Neuron (in vitro differentiated cells): ENCODE measurements around the gene PLAC8.
A peak's percentile ranks its signal among the peaks of the same experiment; 100 is the strongest.
"Not testable (repeated sequence)": the region's sequence is repeated elsewhere in the genome, so short reads cannot be mapped to it uniquely, and the experiment has no call there.

Source experiments
- H2AFZ ChIP-seq: one replicate; pipeline ENCODE4 v1.6.1; 2013; ENCODE audit warnings: low read depth, mild to moderate bottlenecking, inconsistent platforms, low read length, moderate library complexity
- H3K27me3 ChIP-seq: one replicate; pipeline ENCODE4 v1.6.1; 2013; ENCODE audit warnings: low read length; ENCODE audit not compliant: insufficient read depth
- H3K36me3 ChIP-seq: one replicate; pipeline ENCODE4 v1.6.1; 2013; ENCODE audit warnings: low read length; ENCODE audit not compliant: insufficient read depth
- H3K4me1 ChIP-seq: one replicate; pipeline ENCODE4 v1.6.1; 2013; ENCODE audit warnings: low read length; ENCODE audit not compliant: insufficient read depth
- H3K4me3 ChIP-seq: 2 replicates; pipeline ENCODE4 v1.5.1; 2013; ENCODE audit warnings: mild to moderate bottlenecking, low read length, moderate library complexity
- H3K9me3 ChIP-seq: one replicate; pipeline ENCODE4 v1.6.1; 2013; ENCODE audit warnings: low read length

Gene PLAC8

DNA sequence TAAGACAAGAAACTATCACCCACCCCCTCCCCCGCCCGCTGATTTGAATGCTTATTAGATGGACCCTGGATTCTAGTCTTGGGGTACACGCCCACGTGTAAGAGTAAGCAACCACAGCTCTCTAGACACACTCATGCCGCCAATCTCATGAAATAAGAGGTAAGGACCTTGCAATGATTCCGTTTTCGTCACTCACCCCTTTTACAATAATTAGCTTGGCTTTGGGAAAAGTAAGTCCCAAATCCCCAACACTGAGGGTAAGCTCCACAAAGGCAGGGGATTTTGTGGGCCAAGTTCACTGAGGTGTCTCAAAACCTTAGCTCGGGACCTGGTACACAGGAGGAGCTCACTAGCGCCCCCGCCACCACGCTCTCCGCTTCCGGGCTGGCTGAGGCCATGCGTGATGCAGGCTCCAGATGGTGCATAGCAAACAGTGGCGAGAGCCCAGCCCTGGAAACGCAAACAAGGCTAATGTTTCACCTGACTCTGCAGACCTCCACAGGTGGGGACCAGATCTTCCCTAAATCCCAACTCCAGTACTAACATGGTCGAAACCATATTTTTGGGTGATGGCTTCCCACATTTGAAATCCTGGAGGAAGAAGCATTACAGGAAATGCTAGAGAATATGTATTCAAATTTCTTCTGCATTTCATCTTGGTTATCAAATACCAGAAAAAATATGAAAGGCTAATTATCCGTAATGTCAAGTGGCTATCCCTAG lies 4.1 kb downstream of the PLAC8 start:
- H3K4me1 ChIP-seq: peaks cover 4% of the 10 kb centered on the region
- H3K4me3 ChIP-seq: peak overlapping the region; percentile 27
- peaks cover 26% of the 10 kb centered on the region for H3K27me3 ChIP-seq
- no peaks in the 10 kb centered on the region for H3K36me3 ChIP-seq
- peak overlapping the region; percentile 77 for H2AFZ ChIP-seq
- no peaks in the 10 kb centered on the region for H3K9me3 ChIP-seq

DNA sequence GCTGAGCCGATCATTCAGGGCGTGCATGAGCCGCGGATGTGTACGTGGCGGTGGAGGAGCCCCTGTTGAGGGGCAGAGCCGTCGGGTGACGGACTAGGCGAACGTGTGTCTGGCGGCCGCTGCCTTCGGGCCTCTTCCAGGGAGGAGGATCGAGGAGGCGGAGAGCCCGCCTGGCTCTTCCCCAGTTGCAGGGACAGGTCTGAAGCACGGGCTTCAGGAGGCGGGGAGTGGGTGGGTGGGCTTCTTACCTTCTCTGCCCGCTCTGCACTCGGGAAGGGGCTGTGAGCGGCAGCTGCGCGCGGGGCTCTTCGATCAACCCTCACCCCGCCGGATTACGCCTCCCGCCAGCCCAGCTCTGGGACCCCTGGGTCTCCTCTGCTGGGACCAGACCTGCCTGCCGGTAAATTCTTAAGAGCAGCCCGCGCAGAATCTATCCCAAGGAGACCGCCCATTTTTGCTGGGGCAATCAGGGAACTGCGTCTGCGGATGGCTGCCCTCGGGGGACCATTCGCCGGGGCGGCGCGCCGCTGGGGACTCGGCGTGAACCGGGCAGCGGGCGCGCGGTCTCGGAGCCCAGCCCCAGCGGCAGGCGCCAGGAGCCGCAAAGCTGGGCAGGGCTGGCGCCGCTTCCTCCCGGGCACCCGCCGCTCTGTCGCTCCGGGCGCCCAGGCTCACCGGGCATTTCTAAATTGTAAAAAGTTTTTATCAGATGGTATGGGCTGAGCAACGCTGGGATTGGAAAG lies 4.9 kb downstream of the PLAC8 start:
- peaks cover 26% of the 10 kb centered on the region for H3K27me3 ChIP-seq
- H3K4me3 ChIP-seq: peak overlapping the region; percentile 27
- no peaks in the 10 kb centered on the region for H3K36me3 ChIP-seq
- H3K4me1 ChIP-seq: peaks cover 4% of the 10 kb centered on the region
- H2AFZ ChIP-seq: peak overlapping the region; percentile 77
- no peaks in the 10 kb centered on the region for H3K9me3 ChIP-seq

DNA sequence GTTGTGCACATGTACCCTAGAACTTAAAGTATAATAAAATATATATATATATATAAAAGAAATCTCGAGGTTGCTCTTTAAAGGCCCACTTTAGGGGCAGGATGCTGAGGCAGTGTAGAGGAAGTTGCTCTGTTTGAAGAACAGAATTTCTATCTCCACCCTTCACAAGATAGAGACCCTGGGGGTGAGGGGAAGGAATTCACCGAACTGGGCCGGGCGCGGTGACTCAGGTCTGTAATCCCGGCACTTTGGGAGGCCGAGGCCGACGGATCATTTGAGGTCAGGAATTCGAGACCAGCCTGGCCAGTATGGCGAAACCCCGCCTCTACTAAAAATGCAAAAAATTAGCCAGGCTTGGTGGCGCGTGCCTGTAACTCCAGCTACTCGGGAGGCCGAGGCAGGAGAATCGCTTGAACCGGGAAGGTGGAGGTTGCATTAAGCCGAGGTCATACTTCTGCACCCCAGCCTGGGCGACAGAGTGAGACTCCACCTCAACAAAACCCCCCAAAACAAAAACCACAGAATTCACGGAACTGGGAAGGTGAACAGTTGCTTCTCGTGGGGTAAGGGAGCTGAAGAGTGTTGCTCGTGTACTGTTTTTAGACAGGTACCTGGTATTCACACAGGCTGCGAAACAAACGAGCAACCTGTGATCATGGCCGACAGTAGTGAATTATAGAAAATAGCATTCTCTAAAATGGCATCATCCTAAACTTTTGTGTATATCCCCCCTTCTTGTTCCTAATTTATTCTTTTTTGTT lies 6.2 kb downstream of the PLAC8 start:
- H3K9me3 ChIP-seq: no peaks in the 10 kb centered on the region

DNA sequence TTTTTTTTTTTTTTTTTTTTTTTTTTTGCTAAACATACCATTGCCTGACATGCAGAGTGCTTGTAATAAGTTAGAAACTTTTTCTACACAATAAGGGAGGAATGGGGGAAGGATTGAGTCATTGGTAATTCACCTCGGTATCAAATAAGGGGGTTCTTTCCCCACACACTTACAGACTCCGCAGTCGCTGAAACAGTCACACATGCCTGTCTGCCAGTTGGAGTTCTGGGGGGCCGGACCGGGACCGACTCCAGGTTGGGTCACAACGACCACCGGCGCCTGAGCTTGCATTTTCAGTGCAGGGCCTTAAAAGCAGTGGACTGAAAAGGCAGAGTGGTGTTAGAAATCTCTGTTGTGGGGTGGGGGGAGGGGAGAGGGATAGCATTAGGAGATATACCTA lies 6.9 kb downstream of the PLAC8 start:
- Histone ChIP-seq H3K9me3 (no peaks in the 10 kb centered on the region), H3K4me1 (peaks cover 4% of the 10 kb centered on the region), H3K36me3 (no peaks in the 10 kb centered on the region), H3K27me3 (peaks cover 26% of the 10 kb centered on the region), H3K4me3 (no peak overlapping the region), H2AFZ (no peak overlapping the region)

More for the DNA sequence above, 6.2 kb downstream of the PLAC8 start:
- Histone ChIP-seq H3K4me3 (no peak overlapping the region), H2AFZ (no peak overlapping the region), H3K4me1 (peaks cover 4% of the 10 kb centered on the region), H3K36me3 (no peaks in the 10 kb centered on the region), H3K27me3 (peaks cover 26% of the 10 kb centered on the region)

DNA sequence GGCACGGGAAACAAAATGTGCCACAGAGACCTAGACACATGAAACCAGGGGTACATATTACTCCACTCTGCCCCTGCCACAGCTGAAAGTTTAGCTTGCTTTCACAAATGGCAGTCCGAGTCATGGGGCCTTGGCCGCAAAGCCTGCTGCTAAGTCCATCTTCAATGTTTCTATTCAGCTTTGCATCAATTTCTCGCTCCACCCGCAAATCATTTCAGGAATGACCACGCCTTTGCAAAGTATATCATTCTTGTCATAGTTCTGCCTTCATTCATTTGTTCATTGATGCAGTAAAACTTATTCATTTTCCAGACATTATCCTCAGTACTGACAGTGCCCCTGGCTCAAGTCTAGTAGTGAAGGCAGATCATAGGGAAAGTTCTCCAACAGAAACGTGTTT lies 9.5 kb downstream of the PLAC8 start:
- Histone ChIP-seq H3K4me1 (no peaks in the 10 kb centered on the region), H2AFZ (no peak overlapping the region), H3K36me3 (no peaks in the 10 kb centered on the region), H3K4me3 (no peak overlapping the region), H3K27me3 (peaks cover 20% of the 10 kb centered on the region), H3K9me3 (no peaks in the 10 kb centered on the region)

DNA sequence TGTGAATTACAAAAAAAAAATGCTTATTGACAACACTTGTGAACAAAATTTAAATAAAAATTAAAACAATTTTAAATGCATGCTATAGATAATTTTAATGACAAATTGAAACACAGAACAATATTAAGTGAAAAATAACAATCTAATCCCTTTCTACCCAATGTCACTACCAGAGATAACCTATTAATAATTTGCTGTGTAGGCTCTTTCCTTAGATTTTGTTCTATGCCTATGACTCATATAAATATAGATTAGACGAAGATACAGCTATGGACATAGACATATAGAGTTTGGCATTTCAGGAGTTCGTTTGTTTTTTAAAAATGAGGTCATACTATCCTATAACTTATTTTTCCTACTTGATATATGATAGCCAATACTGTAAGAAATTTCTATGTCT lies 18.1 kb downstream of the PLAC8 start:
- Histone ChIP-seq H3K4me3 (no peak overlapping the region), H3K4me1 (no peaks in the 10 kb centered on the region), H3K9me3 (no peaks in the 10 kb centered on the region), H3K27me3 (peaks cover 19% of the 10 kb centered on the region), H2AFZ (no peak overlapping the region), H3K36me3 (no peaks in the 10 kb centered on the region)

DNA sequence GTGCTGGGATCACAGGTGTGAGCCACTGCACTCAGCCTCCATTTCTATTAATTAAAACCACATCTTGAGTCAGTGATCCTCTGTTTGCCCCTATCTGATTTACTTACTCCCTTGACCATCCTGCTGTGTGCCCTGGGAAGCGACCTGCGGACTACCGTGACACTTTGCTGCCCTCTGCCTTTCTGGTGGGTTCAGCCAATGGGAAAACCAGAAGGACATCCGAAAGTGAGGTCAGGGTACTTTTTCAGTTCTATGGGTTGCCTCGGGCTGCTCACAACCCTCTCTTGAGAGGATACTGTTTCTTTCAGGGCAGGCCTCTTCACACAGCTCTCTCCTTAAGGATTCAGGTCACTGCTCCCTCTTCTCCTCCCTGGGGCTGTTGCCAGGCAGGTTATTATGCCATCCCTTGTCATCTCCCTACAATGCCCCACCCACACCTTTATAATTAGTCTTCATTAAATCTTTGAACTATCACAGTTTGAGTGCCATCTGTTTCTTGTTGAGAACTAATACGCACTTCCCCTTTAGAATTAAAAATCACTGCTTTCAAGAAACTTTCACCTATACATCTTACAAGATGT lies 21.4 kb downstream of the PLAC8 start:
- H3K4me1 ChIP-seq: no peaks in the 10 kb centered on the region
- no peak overlapping the region for H2AFZ ChIP-seq
- H3K27me3 ChIP-seq: peaks cover 19% of the 10 kb centered on the region
- no peak overlapping the region for H3K4me3 ChIP-seq
- no peaks in the 10 kb centered on the region for H3K36me3 ChIP-seq
- H3K9me3 ChIP-seq: no peaks in the 10 kb centered on the region

DNA sequence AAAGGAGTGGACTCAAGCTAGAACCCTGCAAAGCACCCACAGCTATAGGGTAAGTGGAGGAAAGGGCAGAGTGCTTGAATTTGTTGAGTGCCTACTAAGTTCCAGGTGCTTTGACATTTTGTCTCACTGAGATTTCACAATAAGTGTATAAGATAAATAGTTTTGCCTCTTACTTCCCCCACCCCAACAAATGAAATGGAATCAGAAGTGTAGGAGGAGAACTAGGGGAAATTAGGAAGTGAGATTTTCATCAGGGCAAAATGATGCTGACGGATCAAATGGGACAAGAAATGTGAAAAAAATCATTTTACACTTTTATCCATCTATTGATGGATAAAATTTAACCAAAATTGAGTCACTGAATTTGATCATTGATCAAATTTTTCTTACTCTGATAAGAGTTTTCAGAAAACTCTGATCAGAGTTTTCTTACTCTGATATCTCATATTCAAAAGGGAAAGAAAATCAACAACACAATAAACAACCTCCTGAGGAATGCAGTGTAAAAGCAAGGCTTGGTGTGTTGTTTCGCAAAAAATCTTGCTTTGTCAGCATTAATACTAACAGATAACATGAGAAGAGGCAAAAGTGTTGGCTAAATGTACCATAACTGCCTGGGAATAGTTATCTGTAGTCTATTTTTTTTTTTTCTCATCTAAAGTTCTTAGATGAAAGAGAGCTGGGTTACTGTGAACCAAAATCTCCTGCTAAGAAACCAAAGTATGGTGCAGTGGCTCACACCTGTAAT lies 24.9 kb downstream of the PLAC8 start:
- no peak overlapping the region for H2AFZ ChIP-seq
- no peak overlapping the region for H3K4me3 ChIP-seq
- no peaks in the 10 kb centered on the region for H3K4me1 ChIP-seq
- peaks cover 10% of the 10 kb centered on the region for H3K27me3 ChIP-seq
- H3K9me3 ChIP-seq: no peaks in the 10 kb centered on the region
- H3K36me3 ChIP-seq: no peaks in the 10 kb centered on the region

DNA sequence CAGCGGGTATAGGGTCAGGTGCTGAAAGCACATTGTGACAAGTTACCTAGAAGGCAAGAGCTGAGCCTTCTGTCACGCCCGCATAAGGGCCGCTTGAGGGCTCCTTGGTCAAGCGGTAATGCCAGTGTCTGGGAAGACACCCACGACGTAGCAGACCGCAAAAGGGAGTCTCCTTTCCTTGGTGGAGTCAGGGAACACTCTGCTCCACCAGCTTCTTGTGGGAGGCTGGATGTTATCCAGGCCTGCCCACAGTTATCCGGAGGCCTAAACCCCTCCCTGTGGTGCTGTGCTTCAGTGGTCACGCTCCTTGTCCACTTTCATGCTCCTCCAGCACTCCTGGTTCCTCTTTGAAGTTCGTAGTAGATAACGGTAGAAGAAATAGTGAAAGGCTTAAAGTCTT lies 29.6 kb downstream of the PLAC8 start:
- H3K9me3 ChIP-seq, H3K36me3 ChIP-seq, H3K27me3 ChIP-seq, H2AFZ ChIP-seq, H3K4me1 ChIP-seq, H3K4me3 ChIP-seq: not testable (repeated sequence)

DNA sequence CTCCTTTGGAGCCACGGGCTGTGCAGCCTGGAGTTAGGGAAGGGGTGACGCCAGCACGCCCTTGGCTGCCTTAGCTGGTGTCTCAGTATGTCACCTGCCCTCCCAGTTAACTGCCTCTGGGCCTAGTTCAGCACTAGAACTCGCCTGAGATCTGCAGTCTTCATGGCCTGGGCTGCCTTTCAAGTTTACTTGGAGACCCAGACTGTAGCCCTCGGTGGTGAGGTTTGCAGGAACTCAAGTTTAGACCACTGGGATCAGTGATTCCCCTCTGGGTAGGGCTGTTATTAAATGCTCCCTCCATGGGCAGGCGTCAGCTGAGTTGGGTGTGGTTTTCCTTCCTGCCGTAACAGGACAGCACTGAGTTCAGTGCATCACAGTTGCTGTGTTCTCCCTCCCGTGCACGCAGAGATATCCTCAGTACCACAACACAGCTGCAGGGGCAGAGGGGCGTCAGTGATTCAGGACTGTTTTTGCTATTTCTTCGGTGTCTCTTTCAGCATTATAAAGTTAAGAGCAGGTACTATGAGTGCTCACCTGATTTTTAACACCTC lies 30.5 kb downstream of the PLAC8 start:
- Histone ChIP-seq H3K4me3 (no peak overlapping the region), H3K27me3 (no peaks in the 10 kb centered on the region), H3K4me1 (no peaks in the 10 kb centered on the region), H3K36me3 (no peaks in the 10 kb centered on the region), H2AFZ (no peak overlapping the region), H3K9me3 (no peaks in the 10 kb centered on the region)

DNA sequence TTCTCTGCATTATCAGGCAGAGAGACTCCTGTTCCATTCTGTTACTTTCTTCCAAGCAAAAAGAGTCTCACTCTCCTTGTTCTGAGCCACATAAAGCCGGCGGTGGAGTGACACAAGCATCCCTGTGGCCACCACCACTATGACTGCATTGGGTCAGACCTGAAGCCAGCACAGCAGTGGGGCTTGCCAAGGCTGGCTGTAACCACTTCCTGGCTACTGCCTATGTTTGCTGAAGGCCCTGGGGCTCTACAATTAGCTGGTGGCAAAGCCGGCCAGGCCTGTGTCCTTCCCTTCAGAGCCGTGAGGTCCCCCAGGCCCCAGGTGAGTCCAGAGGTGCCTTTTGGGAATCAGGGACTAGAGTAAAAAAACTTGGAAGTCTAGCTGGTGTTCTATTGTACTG lies 31.8 kb downstream of the PLAC8 start:
- Histone ChIP-seq H3K4me1 (no peaks in the 10 kb centered on the region), H2AFZ (no peak overlapping the region), H3K4me3 (no peak overlapping the region), H3K9me3 (no peaks in the 10 kb centered on the region), H3K27me3 (no peaks in the 10 kb centered on the region), H3K36me3 (no peaks in the 10 kb centered on the region)

DNA sequence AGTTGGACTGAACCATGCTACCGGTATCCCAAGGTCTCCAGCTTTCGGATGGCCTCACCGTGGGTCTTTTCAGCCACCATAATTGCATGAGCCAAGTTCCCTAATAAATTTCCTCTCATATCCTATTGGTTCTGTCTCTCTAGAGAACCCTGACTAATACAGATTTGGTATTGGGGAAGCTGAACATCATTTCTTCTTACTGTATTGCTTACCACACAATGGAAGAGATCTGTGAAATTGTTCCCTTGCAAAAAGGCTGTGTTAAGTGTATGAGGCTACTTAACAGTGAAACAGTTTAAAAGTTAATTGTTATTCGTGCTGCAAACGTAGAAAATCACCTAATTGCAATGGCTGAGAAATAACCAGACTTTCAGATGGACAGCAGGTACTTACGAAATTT lies 34.0 kb downstream of the PLAC8 start:
- Histone ChIP-seq H3K4me1 (no peaks in the 10 kb centered on the region), H3K36me3 (peaks cover 12% of the 10 kb centered on the region), H3K4me3 (no peak overlapping the region), H3K27me3 (no peaks in the 10 kb centered on the region), H2AFZ (no peak overlapping the region), H3K9me3 (peaks cover 5% of the 10 kb centered on the region)
